GM18517 (cell line): ENCODE measurements around the gene FOXRED2.
"Not testable (repeated sequence)": the region's sequence is repeated elsewhere in the genome, so short reads cannot be mapped to it uniquely, and the experiment has no call there.

ENCODE experiments used
- ATAC-seq: cut with Tn5 transposase; IDR thresholded peaks from one replicate; pipeline ENCODE4 v1.9.1; 2021; ENCODE audit warnings: mild to moderate bottlenecking, moderate library complexity; ENCODE audit not compliant: unreplicated experiment

The FOXRED2 gene

DNA sequence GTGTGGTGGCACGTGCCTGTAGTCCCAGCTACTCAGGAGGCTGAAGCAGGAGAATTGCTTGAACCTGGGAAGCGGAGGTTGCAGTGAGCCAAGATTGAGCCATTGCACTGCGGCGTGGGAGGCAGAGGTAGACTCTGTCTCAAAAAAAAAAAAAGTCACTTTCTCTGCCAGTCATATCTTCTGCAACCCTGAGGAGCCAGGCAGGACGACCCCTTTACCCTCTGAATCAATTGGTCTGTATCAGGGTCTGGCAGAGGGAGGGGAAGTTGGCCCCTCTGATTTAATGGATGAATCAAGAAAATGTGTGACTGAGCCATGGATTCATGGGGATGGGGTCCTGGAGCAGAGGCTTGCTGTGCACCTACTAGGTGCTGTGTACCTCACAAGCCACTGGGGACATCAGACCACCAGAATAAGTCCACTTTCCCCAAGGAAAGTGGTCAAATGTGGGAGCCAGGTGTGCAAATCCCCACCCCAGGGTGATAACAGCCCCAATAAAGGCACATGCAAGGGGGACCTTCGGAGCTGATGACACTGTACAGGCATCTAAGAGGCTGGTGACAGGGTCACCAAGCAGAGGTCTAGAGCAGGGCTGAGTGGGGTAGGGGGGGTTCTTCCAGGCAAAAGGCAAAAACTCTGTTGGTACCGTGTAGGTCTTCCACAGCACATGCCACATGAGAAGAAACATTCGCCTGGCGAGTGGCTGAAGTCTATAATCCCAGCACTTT is 54.4 kb downstream of the FOXRED2 start:
- ATAC-seq: no peak

DNA sequence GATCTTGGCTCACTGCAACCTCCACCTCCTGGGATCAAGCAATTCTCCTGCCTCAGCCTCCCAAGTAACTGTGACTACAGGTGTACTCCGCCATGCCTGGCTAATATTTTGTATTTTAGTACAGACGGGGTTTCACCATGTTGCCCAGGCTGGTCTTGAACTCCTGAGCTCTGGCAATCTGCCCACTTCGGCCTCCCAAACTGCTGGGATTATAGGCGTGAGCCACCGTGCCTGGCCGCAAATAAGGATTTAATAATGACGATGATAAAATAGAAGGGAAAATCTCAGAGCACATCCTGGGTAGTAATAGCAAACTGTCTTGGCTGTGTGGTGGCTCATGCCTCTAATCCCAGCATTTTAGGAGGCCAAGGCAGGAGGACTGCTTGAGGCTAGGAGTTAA is 55.9 kb downstream of the FOXRED2 start:
- not testable (repeated sequence) for ATAC-seq

DNA sequence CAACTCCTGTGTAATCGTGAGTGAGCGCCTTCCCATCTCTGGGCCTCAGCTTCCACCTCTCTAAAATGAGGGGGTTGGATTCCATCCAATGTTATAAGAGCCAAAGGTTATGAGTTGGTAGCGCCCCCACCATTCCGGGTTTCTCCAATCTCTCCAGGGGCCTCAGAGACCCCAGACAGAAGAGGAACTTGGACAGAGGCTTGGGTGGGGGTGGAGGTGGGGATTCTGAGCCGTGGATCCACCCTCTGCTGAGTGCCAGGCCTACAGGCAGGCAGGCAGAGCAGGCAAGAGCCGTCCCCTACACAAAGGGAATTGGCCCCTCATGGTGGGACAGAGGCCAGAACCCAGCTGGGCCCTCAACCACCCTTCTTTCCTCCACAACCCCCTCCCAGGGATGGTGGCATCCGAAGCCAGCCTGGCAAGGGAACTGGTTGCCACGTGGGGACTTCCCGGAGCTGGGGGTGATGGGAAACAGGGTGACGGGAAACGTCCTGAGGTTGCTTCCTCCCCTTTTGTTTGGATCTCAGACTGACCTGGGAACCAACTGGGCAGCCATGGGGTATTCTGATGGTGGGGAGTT is 57.2 kb downstream of the FOXRED2 start:
- ATAC-seq: no peak

DNA sequence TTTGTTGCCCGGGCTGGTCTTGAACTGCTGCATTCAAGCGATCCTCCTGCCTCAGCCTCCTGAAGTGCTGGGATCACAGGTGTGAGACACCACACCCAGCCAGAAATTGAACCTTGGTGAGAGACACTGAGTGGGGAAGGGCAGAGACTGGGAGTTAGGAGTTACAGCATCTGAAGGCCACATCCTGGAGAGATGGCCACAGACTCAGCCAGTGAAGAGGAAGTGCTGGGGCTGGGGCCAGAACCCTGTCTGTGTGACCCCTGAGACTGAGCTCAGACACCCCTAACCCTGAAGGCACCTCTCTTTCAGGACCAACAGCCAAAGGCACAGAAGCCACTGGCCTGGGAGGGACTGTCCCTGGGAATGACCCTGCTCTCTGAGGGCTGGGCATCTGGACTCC is 59.2 kb downstream of the FOXRED2 start:
- ATAC-seq: no peak

DNA sequence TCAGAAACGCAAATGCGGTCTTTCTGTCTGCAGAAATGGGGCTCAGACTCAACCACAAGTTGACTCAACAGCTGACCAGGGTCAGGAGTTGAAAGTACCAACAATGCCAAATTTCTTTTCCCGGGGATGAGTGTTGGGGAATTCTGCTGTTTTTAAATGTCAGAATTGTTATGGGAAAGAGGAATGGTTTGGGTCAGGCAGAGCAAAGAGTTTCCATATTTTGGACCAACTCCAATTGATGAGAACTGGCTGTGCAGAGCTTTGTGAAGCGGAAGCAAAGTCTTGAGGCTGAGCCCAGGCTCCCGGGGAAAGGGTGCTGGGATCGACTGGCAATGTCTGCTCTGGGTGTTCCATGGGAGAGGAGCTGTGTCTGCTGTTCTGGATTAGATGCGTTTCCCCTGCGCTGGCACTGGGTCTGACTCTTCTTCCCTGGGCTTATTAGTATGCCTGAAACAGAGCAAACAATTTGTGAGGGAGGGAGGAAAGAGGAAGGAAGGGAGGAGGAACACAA is 61.6 kb downstream of the FOXRED2 start:
- ATAC-seq: no peak

DNA sequence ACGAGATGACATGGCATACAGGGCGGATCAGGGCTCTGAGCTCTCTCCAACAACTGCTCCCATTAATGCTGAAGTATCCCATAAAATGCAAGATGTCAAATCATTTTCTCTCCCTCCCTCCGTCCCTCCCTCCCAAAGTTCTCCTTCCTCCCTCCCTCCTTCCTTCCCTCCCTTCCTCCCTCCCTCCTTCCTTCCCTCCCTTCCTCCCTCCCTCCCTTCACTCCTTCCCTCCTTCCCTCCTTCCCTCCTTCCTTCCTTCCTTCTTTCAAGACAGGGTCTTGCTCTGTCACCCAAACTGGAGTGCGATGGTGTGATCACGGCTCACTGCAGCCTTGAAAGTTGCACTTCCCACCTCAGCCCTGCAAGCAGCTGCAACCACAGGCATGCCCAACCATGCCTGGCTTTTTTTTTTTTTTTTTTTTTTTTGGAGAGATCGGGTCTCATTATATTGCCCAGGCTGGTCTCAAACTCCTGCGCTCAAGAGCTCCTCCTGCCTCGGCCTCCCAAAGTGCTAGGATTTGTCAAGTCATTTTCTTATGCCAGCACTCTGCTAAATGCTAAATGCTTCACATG is 63.6 kb downstream of the FOXRED2 start:
- ATAC-seq: no peak

DNA sequence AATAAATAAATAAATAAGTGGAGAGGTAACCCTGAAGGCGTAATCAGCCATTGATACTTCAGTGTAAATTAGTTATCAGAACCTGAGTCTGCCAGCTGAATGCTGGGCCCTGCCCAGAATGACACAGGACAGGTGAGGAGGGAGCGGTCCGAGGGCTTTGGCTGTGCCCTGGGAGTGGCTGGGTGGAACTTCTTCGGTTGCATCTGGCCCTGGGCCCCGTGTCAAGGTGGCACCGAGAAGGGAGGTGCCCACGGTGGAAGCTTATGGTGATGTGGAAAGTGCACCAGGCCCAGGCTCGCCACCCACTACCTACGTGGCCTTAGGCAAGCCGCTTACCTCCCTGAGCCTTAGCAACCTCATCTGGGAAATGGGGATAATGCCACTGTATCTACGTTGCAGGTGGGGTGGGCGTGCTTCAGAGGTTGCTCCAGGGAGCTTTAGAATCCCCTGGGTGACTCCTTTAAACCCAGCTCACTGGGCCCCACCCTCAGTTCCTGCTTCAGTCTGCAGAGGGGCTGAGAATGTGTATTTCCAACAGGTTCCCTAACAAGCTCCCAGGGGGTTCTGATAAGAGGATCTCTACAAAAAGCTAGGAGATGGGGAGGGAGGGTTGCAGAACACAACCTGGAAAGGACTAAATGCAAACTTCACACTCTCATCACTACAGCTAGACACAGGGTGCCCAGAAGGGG is 64.2 kb downstream of the FOXRED2 start:
- ATAC-seq: no peak

DNA sequence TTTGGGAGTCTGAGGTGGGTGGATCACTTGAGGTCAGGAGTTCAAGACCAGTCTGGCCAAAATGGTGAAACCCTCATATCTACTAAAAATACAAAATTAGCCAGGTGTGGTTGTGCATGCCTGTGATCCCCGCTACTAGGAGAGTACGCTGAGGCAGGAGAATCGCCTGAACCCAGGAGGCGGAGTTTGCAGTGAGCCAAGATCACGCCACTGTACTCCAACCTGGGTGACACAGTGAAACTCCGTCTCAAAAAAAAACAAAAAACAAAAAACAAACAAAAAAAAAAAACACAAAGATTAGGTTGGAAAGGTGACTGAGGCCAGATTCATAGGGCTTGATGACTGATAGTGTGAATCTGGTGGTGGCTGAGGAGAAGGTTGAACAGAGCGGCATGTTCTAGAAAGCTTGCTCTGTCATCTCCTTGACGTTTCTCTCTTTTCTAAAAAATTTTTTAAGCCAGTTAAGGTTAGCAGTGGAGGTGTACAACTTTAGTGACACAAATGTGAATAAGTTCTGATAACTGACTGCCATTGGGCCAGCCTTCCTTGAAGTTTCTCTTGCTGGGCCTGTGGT is 66.3 kb downstream of the FOXRED2 start:
- no peak for ATAC-seq

DNA sequence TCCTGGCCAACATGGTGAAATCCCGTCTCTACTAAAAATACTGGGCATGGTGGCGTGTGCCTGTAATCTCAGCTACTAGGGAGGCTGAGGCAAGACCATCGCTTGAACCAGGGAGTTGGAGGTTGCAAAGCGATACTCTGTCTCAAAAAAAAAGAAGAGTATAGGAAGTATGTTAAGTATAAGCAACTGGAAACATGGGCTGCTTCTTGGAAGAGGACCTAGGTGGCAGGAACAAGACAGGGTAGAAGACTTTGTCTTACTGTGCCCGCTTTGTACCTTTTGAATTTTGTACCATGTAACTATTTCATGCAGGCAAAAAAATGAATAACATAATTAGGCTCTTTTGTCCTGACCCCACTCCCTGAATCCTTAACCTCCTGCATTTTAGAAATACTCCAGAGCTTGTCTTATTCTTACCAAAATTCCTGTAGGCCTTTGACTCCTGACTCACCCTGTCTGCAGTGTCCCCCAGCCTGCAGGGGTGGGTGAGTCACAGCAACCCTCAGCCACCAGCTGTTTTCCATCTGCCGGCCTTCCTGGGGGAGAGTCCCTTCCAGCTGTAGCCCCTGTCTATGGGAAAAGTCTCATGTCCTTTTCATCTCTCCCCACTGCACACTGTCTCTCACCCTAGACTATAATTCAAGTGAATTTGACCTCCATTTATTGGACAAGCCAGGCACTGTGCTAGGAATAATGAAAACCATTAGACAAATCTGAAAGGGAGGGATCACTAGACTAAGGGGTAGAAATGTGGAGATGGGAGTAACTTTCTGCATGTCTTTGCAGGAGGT is 67.2 kb downstream of the FOXRED2 start:
- no peak for ATAC-seq
